Fibroblast of skin of right quadriceps (primary cell): ENCODE measurements around the gene HBM.
"Not testable (repeated sequence)": the region's sequence is repeated elsewhere in the genome, so short reads cannot be mapped to it uniquely, and the experiment has no call there.

Experiments used
- DNase-seq: peaks from one replicate; pipeline ENCODE4 v3.0.0-alpha.2; 2013

HBM gene

DNA sequence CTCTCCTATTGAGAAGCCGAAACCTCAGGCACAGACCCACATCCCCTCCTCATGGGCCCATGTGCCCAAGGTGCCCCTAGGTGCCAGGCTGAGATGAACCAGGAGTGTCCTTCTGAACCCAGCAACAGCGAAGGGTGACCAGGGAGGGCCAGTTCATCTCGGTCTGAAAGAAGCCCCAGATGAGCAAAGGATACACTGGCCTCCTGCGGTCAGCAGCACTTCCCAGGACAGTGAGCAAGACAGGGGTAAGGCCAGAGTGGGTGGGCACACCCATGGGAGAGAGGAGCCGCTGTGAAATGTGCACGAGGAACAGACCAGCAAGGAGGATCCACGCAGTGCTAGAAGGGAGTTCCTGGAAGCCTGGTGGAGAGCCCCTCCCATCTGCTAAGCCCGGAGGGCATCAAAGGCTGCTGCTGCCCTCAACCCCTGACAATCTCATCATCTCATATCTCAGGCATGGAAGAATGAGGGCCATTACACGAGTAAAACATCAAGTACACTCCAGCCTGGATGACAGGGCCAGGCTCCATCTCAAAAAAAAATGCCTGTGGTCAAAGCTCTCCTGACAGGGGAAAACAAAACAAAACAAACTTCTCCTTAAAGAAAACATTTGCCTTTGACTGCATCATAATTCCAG is 16.6 kb upstream of the HBM start:
- DNase-seq, result no peak

DNA sequence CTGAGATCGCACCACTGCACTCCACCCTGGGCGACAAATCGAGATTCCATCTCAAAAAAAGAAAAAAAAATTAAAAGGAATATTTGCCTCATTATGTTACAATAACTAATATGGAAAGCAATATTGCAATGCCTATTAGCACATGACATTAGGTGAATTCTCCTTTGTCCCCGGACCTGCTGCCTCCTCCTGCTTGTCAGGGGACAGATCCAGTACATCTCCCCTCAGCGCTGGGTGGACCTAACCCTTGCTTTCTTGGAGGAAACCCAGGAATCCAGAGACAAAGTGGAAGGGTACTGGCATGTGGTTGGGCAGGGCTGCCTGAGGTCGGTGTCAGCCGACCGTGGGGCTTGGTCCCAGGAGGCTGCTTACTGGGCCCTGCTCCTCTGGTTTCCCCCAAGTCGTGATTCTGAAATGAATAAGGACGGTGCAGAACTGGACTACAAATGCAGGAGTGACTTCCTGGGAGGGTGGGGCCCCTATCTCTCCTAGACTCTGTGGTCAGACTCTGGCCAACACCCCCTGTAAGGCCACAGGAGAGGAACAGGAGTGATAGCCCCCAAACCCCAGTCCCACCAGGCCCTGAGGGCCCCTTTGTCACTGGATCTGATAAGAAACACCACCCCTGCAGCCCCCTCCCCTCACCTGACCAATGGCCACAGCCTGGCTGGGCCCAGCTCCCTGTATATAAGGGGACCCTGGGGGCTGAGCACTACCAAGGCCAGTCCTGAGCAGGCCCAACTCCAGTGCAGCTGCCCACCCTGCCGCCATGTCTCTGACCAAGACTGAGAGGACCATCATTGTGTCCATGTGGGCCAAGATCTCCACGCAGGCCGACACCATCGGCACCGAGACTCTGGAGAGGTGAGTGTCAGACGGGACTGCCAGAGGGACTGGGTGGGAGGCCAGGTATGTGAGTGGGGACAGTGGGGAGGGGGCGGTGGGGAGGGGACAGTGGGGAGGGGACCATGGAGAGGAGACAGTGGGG is 13.3 kb upstream of the HBM start, which contains the start of gene HBZ:
Gene HBZ, plus strand, starts transcription at position 504 of the 988 bp plus-strand sequence. Its CDS starts 266 bp downstream, at position 770.
- no peak for DNase-seq

DNA sequence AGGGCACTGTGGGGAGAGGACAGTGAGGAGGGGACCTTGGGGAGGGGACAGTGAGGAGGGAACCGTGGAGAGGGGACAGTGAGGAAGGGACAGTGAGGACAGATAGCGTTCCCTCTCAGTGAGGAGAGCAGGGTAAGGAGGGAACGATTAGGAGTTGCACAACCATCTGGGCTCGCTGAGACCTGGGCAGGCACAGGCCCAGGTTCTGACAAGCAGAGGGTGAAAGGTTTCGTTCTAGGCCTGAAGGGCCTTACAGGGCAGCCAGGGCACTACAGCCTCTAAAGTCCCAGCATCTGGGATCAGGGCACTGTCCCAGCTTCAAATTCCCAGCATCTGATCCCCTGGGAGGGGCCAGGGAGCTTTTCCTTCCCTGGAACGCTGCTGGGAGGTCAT is 12.7 kb upstream of the HBM start:
- not testable (repeated sequence) for DNase-seq

DNA sequence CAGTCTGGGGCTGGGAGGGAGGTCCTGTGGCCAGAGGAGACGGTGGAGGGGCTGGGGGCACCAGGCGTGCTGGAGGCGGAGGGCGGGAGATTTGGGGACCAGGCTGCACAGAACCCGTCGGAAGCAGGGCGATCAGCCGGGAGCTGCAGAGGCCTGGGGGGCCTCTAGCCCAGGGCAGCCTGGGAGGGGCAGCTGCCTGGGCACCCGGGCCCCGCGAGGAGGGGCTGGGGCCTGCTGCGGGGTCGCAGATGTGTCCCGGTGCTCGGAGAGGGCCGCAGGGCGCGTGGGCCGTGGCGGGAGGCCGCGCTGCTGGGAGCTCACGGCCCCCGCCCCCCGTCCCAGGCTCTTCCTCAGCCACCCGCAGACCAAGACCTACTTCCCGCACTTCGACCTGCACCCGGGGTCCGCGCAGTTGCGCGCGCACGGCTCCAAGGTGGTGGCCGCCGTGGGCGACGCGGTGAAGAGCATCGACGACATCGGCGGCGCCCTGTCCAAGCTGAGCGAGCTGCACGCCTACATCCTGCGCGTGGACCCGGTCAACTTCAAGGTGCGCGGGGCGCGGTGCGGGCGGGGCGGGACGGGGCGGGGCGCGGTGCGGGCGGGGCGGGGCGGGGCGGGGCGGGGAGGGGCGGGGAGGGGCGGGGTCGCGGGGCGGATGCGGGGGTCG is 12.1 kb upstream of the HBM start:
- DNase-seq, result not testable (repeated sequence)

DNA sequence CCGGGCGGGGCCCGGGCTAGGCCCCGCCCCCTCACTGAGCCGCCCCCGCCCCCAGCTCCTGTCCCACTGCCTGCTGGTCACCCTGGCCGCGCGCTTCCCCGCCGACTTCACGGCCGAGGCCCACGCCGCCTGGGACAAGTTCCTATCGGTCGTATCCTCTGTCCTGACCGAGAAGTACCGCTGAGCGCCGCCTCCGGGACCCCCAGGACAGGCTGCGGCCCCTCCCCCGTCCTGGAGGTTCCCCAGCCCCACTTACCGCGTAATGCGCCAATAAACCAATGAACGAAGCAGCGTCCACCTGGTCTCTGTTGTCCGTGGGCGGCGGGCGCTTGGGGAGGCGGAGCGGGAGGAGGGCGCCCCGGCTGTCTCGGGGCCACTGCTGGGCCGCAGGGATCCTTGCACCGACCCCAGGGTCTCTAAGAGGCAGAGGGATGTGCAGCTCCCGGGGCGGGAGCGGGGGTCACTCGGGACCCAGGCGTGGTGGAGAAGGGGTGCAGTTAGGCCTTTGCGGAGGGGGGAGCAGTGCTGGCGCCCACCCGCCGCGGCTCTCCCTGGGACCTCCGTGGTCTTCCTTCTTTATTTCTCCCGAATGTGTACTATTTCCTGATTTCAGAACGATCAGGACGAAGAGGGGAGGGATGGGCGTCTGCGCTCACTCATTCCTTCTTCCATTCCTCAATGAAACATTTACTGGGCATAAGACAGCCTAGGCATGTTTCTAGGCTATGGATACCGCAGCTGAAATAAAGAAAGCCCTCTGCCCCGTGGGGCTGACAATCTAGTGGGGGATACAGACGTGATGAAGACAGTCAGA is 11.4 kb upstream of the HBM start:
- DNase-seq, result no peak

DNA sequence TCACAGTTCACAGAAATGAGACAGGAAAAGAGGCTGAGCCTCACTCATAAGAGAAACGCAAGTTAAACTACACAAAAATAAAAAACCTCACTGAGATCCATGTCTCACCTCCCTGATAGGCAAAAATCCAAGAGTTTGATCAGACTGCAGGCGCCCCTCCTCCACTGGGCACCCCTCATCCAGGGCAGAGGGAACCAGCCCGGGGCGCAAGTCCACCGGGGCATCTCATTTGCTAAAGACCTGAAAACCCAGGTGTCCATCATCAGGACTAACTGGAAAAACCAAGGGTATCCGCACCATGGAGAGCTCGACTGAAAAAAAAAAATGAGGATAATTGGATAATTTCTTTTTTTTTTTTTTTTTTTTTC is 10.8 kb upstream of the HBM start:
- DNase-seq, result no peak

DNA sequence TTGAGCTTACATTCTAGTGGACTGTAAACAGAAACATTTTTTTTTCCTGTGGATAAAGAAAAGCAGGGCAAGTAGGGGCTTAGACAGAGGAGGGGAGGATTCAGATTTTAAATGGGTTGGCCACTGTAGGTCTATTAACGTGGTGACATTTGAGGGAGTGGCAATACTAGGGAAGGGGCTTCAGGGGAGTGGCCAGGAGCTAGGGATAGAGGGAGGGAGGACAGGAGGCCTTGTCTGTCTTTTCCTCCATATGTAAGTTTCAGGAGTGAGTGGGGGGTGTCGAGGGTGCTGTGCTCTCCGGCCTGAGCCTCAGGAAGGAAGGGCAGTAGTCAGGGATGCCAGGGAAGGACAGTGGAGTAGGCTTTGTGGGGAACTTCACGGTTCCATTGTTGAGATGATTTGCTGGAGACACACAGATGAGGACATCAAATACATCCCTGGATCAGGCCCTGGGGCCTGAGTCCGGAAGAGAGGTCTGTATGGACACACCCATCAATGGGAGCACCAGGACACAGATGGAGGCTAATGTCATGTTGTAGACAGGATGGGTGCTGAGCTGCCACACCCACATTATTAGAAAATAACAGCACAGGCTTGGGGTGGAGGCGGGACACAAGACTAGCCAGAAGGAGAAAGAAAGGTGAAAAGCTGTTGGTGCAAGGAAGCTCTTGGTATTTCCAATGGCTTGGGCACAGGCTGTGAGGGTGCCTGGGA is 6.5 kb upstream of the HBM start:
- DNase-seq, result no peak

DNA sequence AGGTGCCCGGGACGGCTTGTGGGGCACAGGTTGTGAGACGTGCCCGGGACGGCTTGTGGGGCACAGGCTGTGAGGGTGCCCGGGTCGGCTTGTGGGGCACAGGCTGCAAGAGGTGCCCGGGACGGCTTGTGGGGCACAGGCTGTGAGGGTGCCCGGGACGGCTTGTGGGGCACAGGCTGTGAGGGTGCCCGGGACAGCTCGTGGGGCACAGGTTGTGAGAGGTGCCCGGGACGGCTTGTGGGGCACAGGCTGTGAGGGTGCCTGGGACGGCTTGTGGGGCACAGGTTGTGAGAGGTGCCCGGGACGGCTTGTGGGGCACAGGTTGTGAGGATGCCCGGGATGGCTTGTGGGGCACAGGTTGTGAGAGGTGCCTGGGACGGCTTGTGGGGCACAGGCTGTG is 5.5 kb upstream of the HBM start:
- not testable (repeated sequence) for DNase-seq

DNA sequence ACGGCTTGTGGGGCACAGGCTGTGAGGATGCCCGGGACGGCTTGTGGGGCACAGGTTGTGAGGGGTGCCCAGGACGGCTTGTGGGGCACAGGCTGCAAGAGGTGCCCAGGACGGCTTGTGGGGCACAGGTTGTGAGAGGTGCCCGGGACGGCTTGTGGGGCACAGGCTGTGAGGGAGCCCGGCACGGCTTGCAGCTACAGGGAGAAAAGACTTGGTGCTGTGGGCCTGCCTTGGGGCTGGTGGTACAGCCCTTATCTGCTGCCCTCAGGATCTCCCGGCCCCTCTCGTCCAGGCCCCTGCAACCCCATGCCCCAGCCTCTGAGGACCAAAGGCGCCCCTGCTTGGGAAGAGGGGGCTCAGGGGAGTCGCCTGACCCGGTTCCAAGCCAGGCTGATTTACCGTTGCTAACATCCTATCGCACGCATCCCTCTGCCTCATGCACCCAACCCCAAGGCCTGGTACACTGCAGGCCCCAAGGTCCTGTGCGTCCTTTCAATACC is 5.0 kb upstream of the HBM start:
- DNase-seq, result no peak

DNA sequence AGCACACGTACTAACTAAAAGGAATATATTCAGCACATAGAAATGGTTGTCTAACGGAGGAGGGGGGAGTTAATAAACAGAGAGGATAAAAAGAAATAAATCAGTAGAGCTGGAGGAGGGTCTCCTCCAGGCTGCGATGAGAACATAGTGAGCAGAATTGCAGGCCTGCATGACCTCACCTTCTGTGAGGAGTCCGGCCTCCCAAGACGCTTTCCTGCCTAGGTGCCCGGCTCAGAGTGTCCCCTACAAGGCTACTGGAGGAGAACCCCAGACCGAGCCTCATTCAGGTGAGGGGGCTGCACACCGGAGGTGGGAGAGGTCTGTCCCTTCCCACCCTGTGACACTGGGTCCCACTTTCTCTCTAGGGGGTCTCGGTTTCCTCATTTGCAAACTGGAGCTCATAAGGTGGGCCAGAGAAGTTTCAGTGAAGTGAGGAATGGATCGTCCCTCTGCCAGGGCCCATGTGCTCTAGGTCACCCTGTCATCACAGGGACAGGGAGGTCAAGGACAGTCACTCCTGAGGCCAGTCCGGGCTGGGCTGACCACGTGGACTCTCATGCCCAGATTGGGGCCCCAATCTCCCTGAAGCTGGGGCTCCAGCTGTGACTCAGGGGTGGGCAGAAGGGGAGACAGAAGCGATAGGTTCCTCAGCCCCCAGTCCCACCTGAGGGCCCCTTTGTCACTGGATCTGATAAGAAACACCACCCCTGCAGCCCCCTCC is 3.3 kb upstream of the HBM start:
- DNase-seq, result no peak

DNA sequence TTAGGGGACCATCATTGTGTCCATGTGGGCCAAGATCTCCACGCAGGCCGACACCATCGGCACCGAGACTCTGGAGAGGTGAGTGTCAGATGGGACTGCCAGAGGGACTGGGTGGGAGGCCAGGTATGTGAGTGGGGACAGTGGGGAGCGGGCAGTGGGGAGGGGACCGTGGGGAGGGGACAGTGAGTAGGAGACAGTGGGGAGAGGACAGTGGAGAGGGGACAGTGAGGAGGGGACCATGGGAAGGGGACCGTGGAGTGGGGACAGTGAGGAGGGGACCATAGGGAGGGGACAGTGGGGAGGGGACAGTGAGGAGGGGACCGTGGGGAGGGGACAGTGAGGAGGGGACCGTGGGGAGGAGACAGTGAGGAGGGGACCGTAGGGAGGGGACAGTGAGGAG is 2.6 kb upstream of the HBM start:
- DNase-seq, result not testable (repeated sequence)

DNA sequence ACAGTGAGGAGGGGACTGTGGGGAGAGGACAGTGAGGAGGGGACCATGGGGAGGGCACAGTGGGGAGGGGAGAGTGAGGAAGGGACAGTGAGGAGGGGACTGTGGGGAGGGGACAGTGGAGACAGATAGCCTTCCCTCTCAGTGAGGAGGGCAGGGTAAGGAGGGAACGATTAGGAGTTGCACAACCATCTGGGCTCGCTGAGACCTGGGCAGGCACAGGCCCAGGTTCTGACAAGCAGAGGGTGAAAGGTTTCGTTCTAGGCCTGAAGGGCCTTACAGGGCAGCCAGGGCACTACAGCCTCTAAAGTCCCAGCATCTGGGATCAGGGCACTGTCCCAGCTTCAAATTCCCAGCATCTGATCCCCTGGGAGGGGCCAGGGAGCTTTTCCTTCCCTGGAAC is 2.1 kb upstream of the HBM start:
- DNase-seq, result not testable (repeated sequence)

DNA sequence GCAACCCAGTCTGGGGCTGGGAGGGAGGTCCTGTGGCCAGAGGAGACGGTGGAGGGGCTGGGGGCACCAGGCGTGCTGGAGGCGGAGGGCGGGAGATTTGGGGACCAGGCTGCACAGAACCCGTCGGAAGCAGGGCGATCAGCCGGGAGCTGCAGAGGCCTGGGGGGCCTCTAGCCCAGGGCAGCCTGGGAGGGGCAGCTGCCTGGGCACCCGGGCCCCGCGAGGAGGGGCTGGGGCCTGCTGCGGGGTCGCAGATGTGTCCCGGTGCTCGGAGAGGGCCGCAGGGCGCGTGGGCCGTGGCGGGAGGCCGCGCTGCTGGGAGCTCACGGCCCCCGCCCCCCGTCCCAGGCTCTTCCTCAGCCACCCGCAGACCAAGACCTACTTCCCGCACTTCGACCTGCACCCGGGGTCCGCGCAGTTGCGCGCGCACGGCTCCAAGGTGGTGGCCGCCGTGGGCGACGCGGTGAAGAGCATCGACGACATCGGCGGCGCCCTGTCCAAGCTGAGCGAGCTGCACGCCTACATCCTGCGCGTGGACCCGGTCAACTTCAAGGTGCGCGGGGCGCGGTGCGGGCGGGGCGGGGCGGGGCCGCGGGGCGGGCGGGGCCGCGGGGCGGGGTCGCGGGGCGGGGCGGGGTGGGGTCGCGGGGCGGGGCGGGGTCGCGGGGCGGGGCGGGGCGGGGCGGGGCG is 1.5 kb upstream of the HBM start:
- DNase-seq, result not testable (repeated sequence)

DNA sequence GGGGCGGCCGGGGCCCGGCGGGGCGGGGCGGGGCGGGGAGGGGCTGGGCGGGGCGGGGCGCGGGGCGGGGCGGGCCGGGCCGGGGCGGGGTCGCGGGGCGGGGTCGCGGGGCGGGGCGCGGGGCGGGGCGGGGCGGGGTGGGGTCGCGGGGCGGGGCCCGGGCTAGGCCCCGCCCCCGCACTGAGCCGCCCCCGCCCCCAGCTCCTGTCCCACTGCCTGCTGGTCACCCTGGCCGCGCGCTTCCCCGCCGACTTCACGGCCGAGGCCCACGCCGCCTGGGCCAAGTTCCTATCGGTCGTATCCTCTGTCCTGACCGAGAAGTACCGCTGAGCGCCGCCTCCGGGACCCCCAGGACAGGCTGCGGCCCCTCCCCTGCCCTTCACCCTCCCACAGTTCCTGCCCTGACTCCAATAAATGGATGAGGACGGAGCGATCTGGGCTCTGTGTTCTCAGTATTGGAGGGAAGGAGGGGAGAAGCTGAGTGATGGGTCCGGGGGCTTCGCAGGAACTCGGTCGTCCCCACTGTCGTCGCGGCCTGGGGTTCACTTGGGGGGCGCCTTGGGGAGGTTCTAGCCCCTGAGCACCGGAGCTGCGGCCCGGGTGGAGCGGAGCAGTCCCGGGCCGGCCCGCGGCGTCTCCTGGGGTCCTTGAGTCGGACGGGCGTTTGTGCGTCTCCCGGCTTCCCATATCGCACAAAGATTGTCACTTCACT is 795 bp upstream of the HBM start:
- DNase-seq, result no peak

DNA sequence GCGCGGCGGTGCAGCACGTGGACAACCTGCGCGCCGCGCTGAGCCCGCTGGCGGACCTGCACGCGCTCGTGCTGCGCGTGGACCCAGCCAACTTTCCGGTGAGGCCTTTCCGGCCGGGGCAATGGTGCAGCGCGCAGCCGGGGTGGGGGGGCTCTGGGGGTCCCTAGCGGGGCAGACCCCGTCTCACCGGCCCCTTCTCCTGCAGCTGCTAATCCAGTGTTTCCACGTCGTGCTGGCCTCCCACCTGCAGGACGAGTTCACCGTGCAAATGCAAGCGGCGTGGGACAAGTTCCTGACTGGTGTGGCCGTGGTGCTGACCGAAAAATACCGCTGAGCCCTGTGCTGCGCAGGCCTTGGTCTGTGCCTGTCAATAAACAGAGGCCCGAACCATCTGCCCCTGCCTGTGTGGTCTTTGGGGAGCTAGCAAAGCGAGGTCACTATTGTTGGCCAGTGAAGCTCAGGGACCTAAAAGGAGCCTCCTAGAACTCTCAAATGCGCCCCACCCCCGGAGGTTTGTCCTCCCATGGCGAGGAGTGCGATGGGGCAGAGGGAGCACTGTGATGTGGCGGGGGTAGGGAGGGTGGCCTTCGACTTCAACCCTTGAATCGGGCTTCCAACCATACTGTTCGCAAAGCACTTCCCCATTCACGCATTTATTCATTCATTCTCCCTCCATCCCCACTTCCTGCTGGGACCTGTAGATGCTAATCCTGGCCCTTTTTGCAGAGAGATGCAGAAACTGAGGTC is 770 bp downstream of the HBM start:
- DNase-seq, result no peak

DNA sequence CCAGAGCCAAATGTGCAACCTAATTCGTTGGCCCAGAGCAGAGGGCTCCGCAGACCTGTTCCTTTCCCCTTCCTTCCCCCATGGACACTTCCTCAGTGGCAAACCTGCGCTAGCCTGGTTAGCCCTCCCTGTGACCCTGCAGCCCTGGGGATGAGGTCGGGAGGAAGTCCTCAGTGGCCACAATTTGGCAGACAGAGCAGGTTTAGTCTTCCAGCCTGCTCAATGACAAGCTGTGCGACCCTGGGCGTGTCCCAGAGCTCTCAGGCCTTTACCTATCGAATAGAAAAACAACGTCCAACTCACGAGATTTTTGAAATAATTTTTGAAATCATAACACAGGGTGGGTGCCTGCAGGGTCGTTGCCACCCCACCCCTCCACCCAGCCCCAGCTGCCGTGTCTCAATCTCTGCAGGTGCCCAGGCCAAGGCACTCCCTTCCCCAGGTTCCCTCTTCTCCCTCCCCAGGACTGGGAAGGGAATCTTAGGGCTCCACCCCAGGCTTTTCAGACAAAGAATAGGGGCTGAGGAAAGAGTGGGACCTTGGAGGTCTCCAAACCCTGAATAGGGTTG is 1.4 kb downstream of the HBM start:
- no peak for DNase-seq

DNA sequence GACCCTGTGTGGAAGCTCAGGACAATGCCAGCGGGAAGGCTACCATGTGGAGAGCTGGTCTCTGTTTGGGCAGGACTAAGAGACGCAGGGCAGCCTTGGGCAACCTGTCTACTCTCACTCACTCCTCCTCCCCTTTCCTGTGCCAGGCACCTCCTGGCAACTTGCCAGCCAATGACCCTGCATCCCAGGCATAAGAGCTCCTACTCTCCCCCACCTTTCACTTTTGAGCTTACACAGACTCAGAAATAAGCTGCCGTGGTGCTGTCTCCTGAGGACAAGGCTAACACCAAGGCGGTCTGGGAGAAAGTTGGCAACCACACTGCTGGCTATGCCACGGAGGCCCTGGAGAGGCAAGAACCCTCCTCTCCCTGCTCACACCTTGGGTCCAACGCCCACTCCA is 2.6 kb downstream of the HBM start:
- DNase-seq, result no peak

DNA sequence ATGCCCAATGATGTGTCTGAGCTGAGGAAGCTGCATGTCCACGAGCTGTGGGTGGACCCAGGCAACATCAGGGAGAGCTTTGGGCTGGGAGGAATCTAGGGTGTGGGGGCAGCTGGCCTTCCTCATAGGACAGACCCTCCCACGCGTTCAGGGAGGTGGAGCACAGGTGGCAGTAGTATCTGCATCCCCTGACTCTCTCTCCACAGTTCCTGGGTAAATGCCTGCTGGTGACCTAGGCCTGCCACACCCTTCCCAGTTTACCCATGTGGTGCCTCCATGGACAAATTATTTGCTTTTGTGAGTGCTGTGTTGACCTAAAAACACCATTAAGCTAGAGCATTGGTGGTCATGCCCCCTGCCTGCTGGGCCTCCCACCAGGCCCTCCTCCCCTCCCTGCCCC is 3.2 kb downstream of the HBM start:
- DNase-seq, result no peak

DNA sequence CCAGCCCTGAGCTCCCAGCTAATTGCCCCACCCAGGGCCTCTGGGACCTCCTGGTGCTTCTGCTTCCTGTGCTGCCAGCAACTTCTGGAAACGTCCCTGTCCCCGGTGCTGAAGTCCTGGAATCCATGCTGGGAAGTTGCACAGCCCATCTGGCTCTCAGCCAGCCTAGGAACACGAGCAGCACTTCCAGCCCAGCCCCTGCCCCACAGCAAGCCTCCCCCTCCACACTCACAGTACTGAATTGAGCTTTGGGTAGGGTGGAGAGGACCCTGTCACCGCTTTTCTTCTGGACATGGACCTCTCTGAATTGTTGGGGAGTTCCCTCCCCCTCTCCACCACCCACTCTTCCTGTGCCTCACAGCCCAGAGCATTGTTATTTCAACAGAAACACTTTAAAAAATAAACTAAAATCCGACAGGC is 4.3 kb downstream of the HBM start:
- peak; percentile 16 for DNase-seq
